Adrenal gland (tissue), 12 donors: ENCODE measurements around the gene PPP2CA. TPM values are rescaled to one million over a fixed set of nuclear protein-coding genes. Genes with fewer than 3 reads are reported as not detected.

ENCODE experiments used
- DNase-seq, 7 donors: peaks; one replicate each; pipeline ENCODE4 v3.0.0-alpha.2; 2019 to 2020
- H3K27ac ChIP-seq, 5 donors: fragments of 200-600 bp; sonication (generic) in 4 of 5; 1 replicate in 3 of 5; 2 replicates in 2 of 5; pipeline versions ENCODE4 v1.5.1 to v1.8.0; 2016 to 2020; ENCODE audit warnings: mild to moderate bottlenecking in 1 of 5
- H3K27me3 ChIP-seq: fragments of 200-600 bp; 2 replicates; pipeline ENCODE4 v1.8.0; 2021
- H3K36me3 ChIP-seq, 2 donors: fragments of 200-600 bp; replicated peaks in 1 of 2; 1 replicate in 1 of 2; 2 replicates in 1 of 2; pipeline versions ENCODE4 v1.5.1 to v1.8.0; 2018 to 2022
- H3K4me1 ChIP-seq, 2 donors: fragments of 200-600 bp; replicated peaks in 1 of 2; 1 replicate in 1 of 2; 2 replicates in 1 of 2; pipeline versions ENCODE4 v1.5.1 to v1.8.0; 2018 to 2021
- H3K4me3 ChIP-seq, 4 donors: fragments of 200-600 bp; sonication (generic) in 3 of 4; one replicate each; pipeline ENCODE4 v1.5.1; 2016 to 2018
- H3K9me3 ChIP-seq, 3 donors: fragments of 200-600 bp; sonication (generic) in 1 of 3; replicated peaks in 1 of 3; 1 replicate in 2 of 3; 2 replicates in 1 of 3; pipeline versions ENCODE4 v1.5.1 to v1.8.0; 2016 to 2021
- POLR2A ChIP-seq, 2 donors: fragments of 450-650 bp; IDR thresholded peaks; one replicate each; pipeline ENCODE4 v1.6.1; 2017; ENCODE audit warnings: antibody characterized with exemption in 2 of 2, mild to moderate bottlenecking in 2 of 2, moderate library complexity in 1 of 2
- WGBS, 4 donors: extraction: QIAGEN DNeasy Blood & Tissue Kit in 2 of 4; methylation state at CpG; one replicate each; pipeline versions ENCODE4 v1.1.5 to v1.1.7; 2013 to 2017; 5-methylcytosine and 5-hydroxymethylcytosine counted together
- intact Hi-C, 2 donors: fragments of 100-400 bp; cut with DNase I; formaldehyde crosslinking; loops; one replicate each; pipeline versions ENCODE4 v1.14.1 to v1.15.0; 2022 to 2023
- polyA plus RNA-seq, 3 donors: library from polyadenylated mRNA; stranded (reverse); fragments of 200-250 nt in 2 of 3; fragments of 350-450 nt in 1 of 3; fragmentation: Illumina TruSeq in 1 of 3; extraction: RNeasy Lipid Tissue Mini Kit (QIAGEN cat#74804) in 1 of 3; gene quantifications; one replicate each; pipeline ENCODE4 v1.2.3, GENCODE V29; 2013 to 2014
- total RNA-seq, 9 donors: library from RNA; depleted of rRNA in 4 of 9; stranded (reverse); fragments of >200 nt in 4 of 9; fragments of 120-200 nt in 1 of 9; fragmentation: NEBNext Ultra II Directional in 1 of 9; extraction: Animal tissue kit (Norgen Biotek cat#: 25700) in 1 of 9; gene quantifications; one replicate each; pipeline versions ENCODE4 v1.1.0 to v1.2.4, GENCODE V29; 2013 to 2023
- TF ChIP-seq, protein P1 (sequence below), 6 experiments: fragments of 450-650 bp in 4 of 6; fragments of 200-600 bp in 2 of 6; sonication (generic) in 1 of 6; IDR thresholded peaks; 1 replicate in 5 of 6; 2 replicates in 1 of 6; pipeline versions ENCODE4 v1.5.1 to v1.8.0; 2016 to 2021; ENCODE audit warnings: antibody characterized with exemption in 6 of 6, mild to moderate bottlenecking in 2 of 6, moderate library complexity in 1 of 6
- donor health status: healthy with polysubstance abuse.
- donor health status: Bipolar disorder and iron deficiency.
- donor health status: DM: yes; HTN: yes; CAD: no.
- donor health status: DM: no; HTN: no; CAD: no.
- donor health status: DM: no; HTN: no; CAD: no.
- donor health status: DM: yes; HTN: yes; CAD: no.

PPP2CA gene
- total and polyA plus RNA-seq, 12 donors, result 26.9 to 246 (median 145) TPM

DNA sequence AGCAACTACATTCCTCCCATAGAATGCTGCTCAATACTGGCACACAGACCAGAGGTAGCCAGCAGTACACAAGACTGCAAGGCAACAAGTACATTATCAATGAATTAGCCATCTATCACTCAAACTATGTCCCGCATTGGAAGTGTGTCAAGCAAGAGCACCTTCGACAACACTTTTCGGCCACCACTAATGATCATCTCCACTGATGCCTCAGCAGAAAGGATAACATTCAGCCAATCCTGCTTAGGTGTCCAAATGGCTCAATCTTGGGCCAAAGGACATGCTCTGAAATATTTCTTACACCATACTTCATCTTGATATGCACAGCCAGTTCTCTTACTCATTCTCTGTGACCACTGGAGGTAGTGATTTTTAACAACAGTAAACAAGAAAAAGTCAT, 74.2 kb downstream of the PPP2CA start:
- Histone ChIP-seq H3K4me3 (no peak overlapping the region), H3K4me1 (peaks cover 4 to 37% of the 10 kb centered on the region in 2 donors), H3K27ac (peak overlapping the region in 3 of 5 donors; percentile 35 to 67 (median 39)), H3K9me3 (no peaks in the 10 kb centered on the region), H3K36me3 (peaks cover 0 to 73% of the 10 kb centered on the region in 2 donors), H3K27me3 (no peaks in the 10 kb centered on the region)
- WGBS, 4 donors, result 81 to 95% (median 90%) methylated on average over 3 of the region's 3 CpGs
- DNase-seq, result peak in 1 of 7 donors; percentile 14
- intact Hi-C loops, result no loop called here
- TF ChIP-seq, protein P1, sequence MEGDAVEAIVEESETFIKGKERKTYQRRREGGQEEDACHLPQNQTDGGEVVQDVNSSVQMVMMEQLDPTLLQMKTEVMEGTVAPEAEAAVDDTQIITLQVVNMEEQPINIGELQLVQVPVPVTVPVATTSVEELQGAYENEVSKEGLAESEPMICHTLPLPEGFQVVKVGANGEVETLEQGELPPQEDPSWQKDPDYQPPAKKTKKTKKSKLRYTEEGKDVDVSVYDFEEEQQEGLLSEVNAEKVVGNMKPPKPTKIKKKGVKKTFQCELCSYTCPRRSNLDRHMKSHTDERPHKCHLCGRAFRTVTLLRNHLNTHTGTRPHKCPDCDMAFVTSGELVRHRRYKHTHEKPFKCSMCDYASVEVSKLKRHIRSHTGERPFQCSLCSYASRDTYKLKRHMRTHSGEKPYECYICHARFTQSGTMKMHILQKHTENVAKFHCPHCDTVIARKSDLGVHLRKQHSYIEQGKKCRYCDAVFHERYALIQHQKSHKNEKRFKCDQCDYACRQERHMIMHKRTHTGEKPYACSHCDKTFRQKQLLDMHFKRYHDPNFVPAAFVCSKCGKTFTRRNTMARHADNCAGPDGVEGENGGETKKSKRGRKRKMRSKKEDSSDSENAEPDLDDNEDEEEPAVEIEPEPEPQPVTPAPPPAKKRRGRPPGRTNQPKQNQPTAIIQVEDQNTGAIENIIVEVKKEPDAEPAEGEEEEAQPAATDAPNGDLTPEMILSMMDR (IDR thresholded peaks at IDR 0.05), result no peak
- TF ChIP-seq POLR2A (IDR thresholded peaks at IDR 0.05), result no peak

DNA sequence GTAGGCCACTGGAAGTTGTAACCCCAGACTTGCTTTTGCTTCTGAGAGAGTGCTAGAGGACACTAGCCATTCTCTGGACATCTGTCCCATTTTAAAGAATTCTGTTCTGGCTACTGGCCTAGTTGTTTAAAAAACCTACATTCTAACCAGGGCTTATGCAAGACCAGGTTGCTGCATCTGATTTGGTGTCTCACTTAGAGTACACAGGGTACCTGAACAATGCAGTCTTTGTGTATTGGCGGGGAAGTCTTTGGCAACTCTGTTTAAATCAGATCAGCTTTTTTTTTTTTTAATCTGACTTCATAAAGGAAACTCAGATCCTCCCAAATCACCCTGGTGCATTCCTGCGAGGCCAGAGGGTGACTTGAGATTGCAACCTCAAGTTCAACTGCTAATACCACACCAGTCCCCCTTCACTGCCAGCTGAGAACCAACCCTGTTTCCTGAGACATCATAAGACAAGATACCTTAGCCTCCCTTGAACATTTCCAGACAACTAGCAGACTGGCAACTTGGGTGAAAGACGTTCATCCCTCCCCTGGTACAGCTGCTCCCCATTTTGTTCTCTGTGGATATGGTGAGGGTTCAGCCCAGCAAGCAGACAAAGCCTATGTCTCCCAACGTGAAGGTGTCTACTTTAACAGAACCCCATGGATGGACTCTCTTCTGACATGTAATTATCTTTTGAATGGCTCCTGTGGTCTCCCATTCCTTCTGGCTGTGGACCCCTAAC, 76.1 kb downstream of the PPP2CA start:
- intact Hi-C loops, result no loop called here
- H3K36me3 ChIP-seq, result peaks cover 0 to 79% of the 10 kb centered on the region in 2 donors
- peaks cover 4 to 37% of the 10 kb centered on the region in 2 donors for H3K4me1 ChIP-seq
- no peaks in the 10 kb centered on the region for H3K9me3 ChIP-seq
- no peaks in the 10 kb centered on the region for H3K27me3 ChIP-seq
- WGBS, 4 donors, result 63 to 80% (median 77%) methylated on average over 4 of the region's 4 CpGs
- TF ChIP-seq POLR2A (IDR thresholded peaks at IDR 0.05), result no peak
- TF ChIP-seq, protein P1 (IDR thresholded peaks at IDR 0.05), result no peak
- no peak for DNase-seq
- H3K4me3 ChIP-seq, result no peak overlapping the region
- peak overlapping the region in 2 of 5 donors; percentile 1 to 24 for H3K27ac ChIP-seq

DNA sequence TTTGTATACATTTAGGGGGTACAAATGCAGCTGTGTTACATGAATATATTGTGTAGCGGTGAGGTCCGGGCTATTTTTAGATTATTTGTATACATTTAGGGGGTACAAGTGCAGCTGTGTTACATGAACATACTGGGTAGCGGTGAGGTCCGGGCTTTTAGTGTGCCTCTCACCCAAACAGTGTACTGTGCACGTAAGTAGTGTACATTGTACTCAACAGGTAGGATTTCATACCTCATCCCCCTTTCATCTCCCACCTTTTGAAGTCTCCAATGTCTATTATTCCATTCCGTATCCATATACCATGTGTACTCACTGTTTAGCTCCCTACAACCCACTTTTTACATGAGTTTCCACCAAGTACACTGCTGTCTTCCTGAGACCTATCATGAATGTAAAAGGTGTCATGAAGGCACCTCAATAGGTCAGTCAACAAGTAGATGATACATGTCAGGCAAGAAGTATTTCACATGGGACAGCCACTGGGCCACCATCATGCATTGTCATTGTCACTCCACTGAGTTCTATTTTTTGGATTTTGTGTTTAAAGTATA, 76.8 kb downstream of the PPP2CA start:
- no peak for DNase-seq
- Histone ChIP-seq H3K36me3 (peaks cover 0 to 82% of the 10 kb centered on the region in 2 donors), H3K27ac (peak overlapping the region in 1 of 5 donors; percentile 27), H3K4me1 (peaks cover 4 to 35% of the 10 kb centered on the region in 2 donors), H3K9me3 (no peaks in the 10 kb centered on the region), H3K4me3 (no peak overlapping the region), H3K27me3 (no peaks in the 10 kb centered on the region)
- WGBS, 4 donors, result 92 to 94% (median 93%) methylated on average over 6 of the region's 6 CpGs
- TF ChIP-seq, protein P1 (IDR thresholded peaks at IDR 0.05), result no peak
- no peak for TF ChIP-seq POLR2A (IDR thresholded peaks at IDR 0.05)
- intact Hi-C loops, result no loop called here

DNA sequence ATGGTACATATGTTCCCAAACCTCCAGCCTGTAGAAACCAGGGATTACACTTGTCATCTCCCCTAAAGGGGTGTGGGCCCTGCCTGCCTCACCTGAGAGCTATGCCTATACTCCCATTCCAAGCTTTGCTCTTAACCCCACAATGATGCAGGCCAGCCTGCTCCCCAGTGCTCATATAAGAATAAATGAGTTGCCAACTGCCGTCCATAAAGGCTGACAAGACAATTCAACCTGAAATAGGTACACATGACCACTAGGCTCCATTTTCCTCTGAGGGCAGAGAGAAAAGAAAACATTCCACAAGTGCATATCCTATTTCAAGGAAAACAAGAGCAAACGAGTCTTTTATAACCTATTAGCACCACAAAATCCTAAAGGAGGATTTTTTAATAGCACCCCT, 77.6 kb downstream of the PPP2CA start:
- peak in 2 of 7 donors; percentile 6 to 16 for DNase-seq
- Histone ChIP-seq H3K4me3 (no peak overlapping the region), H3K36me3 (peaks cover 0 to 82% of the 10 kb centered on the region in 2 donors), H3K27ac (no peak overlapping the region), H3K9me3 (no peaks in the 10 kb centered on the region), H3K27me3 (no peaks in the 10 kb centered on the region), H3K4me1 (peaks cover 4 to 32% of the 10 kb centered on the region in 2 donors)
- WGBS, 4 donors, result 46 to 55% (median 50%) methylated on average over 2 of the region's 2 CpGs
- intact Hi-C loops, result no loop called here
- no peak for TF ChIP-seq POLR2A (IDR thresholded peaks at IDR 0.05)
